ENCODE measurements around the gene NT5DC3. TPM values are rescaled to one million over a fixed set of nuclear protein-coding genes. Genes with fewer than 3 reads are reported as not detected.
A peak's percentile ranks its signal among the peaks of the same experiment; 100 is the strongest.

The NT5DC3 gene
- total RNA-seq, 2 donors from 2014 or later: 24.2 to 28.3 TPM

DNA sequence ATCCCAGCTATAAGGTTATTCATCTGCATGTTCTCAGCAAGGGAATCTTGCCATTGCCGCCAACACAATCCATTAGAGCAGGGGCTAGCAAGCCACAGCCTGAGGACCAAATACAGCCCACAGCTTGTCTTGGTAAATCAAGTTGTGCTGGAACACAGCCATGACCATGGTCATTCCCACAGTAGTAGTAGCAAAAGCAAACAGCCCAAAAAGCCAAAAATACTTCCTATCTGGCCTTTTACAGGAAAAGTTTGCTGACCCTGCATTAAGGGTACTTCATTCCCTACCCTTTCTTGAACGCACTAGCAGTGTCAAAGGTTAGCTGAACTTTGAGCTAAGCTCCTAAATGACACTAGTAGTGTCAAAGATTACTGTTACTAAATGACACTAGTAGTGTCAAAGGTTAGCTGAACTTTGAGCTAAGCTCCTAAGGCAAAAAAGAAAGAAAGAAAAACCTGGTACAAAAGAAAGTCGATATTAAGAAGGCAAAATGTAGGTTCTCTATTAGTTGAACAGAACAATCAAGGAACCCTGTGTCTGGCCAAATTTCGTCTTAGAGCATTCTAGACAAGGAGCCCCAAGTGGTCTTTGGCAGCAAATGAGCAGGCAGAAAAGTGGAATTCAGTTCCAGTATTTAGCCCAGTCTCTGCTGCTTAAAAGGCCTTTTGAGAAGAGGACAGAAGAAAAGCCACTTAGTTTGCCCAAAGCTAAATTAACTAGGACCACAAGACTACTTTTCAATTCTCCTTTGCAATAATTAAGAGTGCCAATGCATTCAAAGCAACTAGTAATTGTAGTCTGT lies 67.7 kb downstream of the NT5DC3 start:
- WGBS, 2 experiments (ENCODE audit: insufficient coverage in 1 of 2, insufficient read length in 1 of 2): 90 to 92% methylated on average over 4 of the region's 4 CpGs
- no peaks in the 10 kb centered on the region for H3K27me3 ChIP-seq (ENCODE audit: control insufficient read depth, insufficient read depth, low read length, poor library complexity, severe bottlenecking)
- Mint-ChIP-seq H3K27ac (no peak overlapping the region), H3K4me1 (peaks cover 18% of the 10 kb centered on the region), H3K4me3 (no peak overlapping the region), H3K9me3 (no peaks in the 10 kb centered on the region), H3K27me3 (ENCODE audit: insufficient read depth) (no peaks in the 10 kb centered on the region), H3K36me3 (ENCODE audit: low read depth) (peaks cover 53% of the 10 kb centered on the region)
- H3K4me1 ChIP-seq (ENCODE audit: control insufficient read depth, insufficient read depth, low read length): no peaks in the 10 kb centered on the region
- peaks cover 65% of the 10 kb centered on the region for H3K36me3 ChIP-seq (ENCODE audit: control insufficient read depth, insufficient read depth, low read length)
- H3K27ac ChIP-seq (ENCODE audit: low read depth, low read length): no peak overlapping the region
- DNase-seq: no peak
- H3K4me3 ChIP-seq (ENCODE audit: low read length): no peak overlapping the region
- no peaks in the 10 kb centered on the region for H3K9me3 ChIP-seq (ENCODE audit: control insufficient read depth, low read length)
- no peak overlapping the region for H3K9ac ChIP-seq (ENCODE audit: extremely low read depth, low read length, poor library complexity, severe bottlenecking)
- TF ChIP-seq, protein P1, sequence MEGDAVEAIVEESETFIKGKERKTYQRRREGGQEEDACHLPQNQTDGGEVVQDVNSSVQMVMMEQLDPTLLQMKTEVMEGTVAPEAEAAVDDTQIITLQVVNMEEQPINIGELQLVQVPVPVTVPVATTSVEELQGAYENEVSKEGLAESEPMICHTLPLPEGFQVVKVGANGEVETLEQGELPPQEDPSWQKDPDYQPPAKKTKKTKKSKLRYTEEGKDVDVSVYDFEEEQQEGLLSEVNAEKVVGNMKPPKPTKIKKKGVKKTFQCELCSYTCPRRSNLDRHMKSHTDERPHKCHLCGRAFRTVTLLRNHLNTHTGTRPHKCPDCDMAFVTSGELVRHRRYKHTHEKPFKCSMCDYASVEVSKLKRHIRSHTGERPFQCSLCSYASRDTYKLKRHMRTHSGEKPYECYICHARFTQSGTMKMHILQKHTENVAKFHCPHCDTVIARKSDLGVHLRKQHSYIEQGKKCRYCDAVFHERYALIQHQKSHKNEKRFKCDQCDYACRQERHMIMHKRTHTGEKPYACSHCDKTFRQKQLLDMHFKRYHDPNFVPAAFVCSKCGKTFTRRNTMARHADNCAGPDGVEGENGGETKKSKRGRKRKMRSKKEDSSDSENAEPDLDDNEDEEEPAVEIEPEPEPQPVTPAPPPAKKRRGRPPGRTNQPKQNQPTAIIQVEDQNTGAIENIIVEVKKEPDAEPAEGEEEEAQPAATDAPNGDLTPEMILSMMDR (conservative IDR thresholded peaks at IDR 0.05): no peak

DNA sequence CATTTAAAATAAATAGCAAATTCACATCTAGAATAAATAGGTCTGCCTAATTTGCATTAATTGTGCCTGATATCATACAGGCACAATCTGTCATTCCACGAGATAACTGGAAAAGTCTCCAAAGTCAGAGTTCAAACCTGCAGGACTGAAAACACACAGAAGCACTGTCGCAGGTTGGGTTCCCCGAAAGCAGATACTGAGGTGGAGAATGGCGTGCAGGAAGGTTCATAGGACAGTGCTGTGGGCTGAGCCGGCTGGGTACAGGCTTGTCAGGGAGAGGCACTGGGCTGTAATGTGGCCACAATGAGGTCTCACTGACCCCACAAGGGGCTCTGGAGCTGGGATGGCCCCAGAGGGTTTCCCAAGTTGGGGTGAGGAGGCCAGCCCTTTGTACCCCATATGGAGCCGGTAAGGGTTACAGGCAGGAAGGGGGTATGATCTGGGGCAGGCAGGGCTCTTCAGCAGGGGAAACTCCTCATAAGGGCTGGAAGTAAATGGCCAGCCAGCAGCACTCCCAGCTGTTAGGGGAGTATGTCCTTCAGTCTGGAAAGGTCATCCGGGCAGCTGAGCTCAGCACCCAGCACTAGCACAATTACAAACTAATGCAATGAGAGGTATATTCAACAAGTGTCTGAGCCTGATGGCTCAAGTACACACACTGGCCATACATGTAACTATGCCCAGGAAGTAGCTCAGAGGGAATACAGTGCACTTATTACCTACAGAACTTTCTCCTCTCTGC lies 68.5 kb downstream of the NT5DC3 start:
- no peaks in the 10 kb centered on the region for H3K9me3 ChIP-seq (ENCODE audit: control insufficient read depth, low read length)
- peaks cover 49% of the 10 kb centered on the region for H3K36me3 Mint-ChIP-seq (ENCODE audit: low read depth)
- H3K9me3 Mint-ChIP-seq: no peaks in the 10 kb centered on the region
- peaks cover 63% of the 10 kb centered on the region for H3K36me3 ChIP-seq (ENCODE audit: control insufficient read depth, insufficient read depth, low read length)
- H3K4me1 Mint-ChIP-seq: peaks cover 18% of the 10 kb centered on the region
- TF ChIP-seq, protein P1 (conservative IDR thresholded peaks at IDR 0.05): no peak
- no peak overlapping the region for H3K27ac Mint-ChIP-seq
- no peak overlapping the region for H3K4me3 Mint-ChIP-seq
- H3K27me3 Mint-ChIP-seq (ENCODE audit: insufficient read depth): no peaks in the 10 kb centered on the region
- no peak for DNase-seq
- H3K27me3 ChIP-seq (ENCODE audit: control insufficient read depth, insufficient read depth, low read length, poor library complexity, severe bottlenecking): no peaks in the 10 kb centered on the region
- H3K4me1 ChIP-seq (ENCODE audit: control insufficient read depth, insufficient read depth, low read length): no peaks in the 10 kb centered on the region
- 92 to 97% methylated on average over 6 to 7 of the region's 7 CpGs for WGBS, 2 experiments (ENCODE audit: insufficient coverage in 1 of 2, insufficient read length in 1 of 2)
- no peak overlapping the region for H3K27ac ChIP-seq (ENCODE audit: low read depth, low read length)
- no peak overlapping the region for H3K9ac ChIP-seq (ENCODE audit: extremely low read depth, low read length, poor library complexity, severe bottlenecking)
- no peak overlapping the region for H3K4me3 ChIP-seq (ENCODE audit: low read length)

DNA sequence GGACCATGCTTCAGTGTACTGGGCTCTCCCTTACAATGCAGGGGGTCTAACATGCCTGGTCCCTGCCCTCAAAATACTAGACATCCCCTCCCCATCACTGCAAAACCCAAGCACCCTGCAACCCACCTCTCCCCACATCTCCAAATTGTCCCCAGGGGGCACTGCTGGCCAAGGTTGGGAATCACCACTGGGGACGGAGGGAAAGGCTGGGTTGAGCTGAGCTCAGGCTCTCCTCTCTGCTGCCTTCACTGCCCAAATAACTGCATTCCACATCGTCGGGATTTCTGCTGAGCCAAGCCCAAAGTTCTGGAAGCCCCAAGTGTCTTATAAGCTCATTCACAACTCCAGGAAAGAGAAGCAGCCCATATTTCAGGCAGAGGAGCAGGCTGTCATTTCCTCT lies 69.6 kb downstream of the NT5DC3 start:
- Histone ChIP-seq H3K4me1 (ENCODE audit: control insufficient read depth, insufficient read depth, low read length) (no peaks in the 10 kb centered on the region), H3K9me3 (ENCODE audit: control insufficient read depth, low read length) (no peaks in the 10 kb centered on the region), H3K36me3 (ENCODE audit: control insufficient read depth, insufficient read depth, low read length) (peaks cover 62% of the 10 kb centered on the region), H3K4me3 (ENCODE audit: low read length) (no peak overlapping the region), H3K27ac (ENCODE audit: low read depth, low read length) (no peak overlapping the region), H3K9ac (ENCODE audit: extremely low read depth, low read length, poor library complexity, severe bottlenecking) (no peak overlapping the region), H3K27me3 (ENCODE audit: control insufficient read depth, insufficient read depth, low read length, poor library complexity, severe bottlenecking) (no peaks in the 10 kb centered on the region)
- Mint-ChIP-seq H3K4me1 (peaks cover 18% of the 10 kb centered on the region), H3K27ac (peak overlapping the region; percentile 64), H3K9me3 (no peaks in the 10 kb centered on the region), H3K27me3 (ENCODE audit: insufficient read depth) (no peaks in the 10 kb centered on the region), H3K4me3 (no peak overlapping the region), H3K36me3 (ENCODE audit: low read depth) (peaks cover 49% of the 10 kb centered on the region)
- WGBS, 2 experiments (ENCODE audit: insufficient coverage in 1 of 2, insufficient read length in 1 of 2): 63 to 64% methylated on average over 2 to 3 of the region's 3 CpGs
- TF ChIP-seq, protein P1 (conservative IDR thresholded peaks at IDR 0.05): peak; percentile 77
- peak; percentile 93 for DNase-seq

Measured in endodermal cell (in vitro differentiated cells).